Measurements from ENCODE around the gene RAPH1. TPM values are rescaled to one million over a fixed set of nuclear protein-coding genes. Genes with fewer than 3 reads are reported as not detected.

Gene RAPH1
- total and polyA plus RNA-seq, 4 donors, result 7.2 to 62.7 (median 35.1) TPM

- no peaks in the 10 kb centered on the region for H3K27me3 ChIP-seq (ENCODE audit: control insufficient read depth in 3 of 3, insufficient read depth in 3 of 3, low read length in 2 of 3)
- peaks cover 2 to 35% (median 28%) of the 10 kb centered on the region in 4 donors for H3K36me3 ChIP-seq (ENCODE audit: control insufficient read depth in 4 of 4, insufficient read depth in 4 of 4, low read length in 4 of 4)
- TF ChIP-seq, protein P1, sequence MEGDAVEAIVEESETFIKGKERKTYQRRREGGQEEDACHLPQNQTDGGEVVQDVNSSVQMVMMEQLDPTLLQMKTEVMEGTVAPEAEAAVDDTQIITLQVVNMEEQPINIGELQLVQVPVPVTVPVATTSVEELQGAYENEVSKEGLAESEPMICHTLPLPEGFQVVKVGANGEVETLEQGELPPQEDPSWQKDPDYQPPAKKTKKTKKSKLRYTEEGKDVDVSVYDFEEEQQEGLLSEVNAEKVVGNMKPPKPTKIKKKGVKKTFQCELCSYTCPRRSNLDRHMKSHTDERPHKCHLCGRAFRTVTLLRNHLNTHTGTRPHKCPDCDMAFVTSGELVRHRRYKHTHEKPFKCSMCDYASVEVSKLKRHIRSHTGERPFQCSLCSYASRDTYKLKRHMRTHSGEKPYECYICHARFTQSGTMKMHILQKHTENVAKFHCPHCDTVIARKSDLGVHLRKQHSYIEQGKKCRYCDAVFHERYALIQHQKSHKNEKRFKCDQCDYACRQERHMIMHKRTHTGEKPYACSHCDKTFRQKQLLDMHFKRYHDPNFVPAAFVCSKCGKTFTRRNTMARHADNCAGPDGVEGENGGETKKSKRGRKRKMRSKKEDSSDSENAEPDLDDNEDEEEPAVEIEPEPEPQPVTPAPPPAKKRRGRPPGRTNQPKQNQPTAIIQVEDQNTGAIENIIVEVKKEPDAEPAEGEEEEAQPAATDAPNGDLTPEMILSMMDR (IDR thresholded peaks at IDR 0.05; ENCODE audit: control extremely low read depth, extremely low read depth), result no peak
- H3K4me1 ChIP-seq (ENCODE audit: control insufficient read depth in 5 of 5, insufficient read depth in 5 of 5, low read length in 5 of 5), result peaks cover 0 to 7% (median 0%) of the 10 kb centered on the region in 5 donors
- no peak for ATAC-seq (ENCODE audit: insufficient read depth, low FRiP score)
- H3K9me3 ChIP-seq (ENCODE audit: control insufficient read depth in 4 of 4, insufficient read depth in 3 of 4, low read length in 3 of 4), result no peaks in the 10 kb centered on the region
- no peak for DNase-seq
- H3K9ac ChIP-seq (ENCODE audit: insufficient read depth in 1 of 2, low read length in 2 of 2), result no peak overlapping the region
- H3K4me3 ChIP-seq, result no peak overlapping the region
- no peak overlapping the region for H3K27ac ChIP-seq (ENCODE audit: low read depth in 1 of 2, low read length in 1 of 2)
- 58 to 65% methylated on average over 2 of the region's 2 CpGs for WGBS, 2 donors
These were observed 96.6 kb downstream of the RAPH1 start for GRCh38 chr2:203438528-203438927.

DNA sequence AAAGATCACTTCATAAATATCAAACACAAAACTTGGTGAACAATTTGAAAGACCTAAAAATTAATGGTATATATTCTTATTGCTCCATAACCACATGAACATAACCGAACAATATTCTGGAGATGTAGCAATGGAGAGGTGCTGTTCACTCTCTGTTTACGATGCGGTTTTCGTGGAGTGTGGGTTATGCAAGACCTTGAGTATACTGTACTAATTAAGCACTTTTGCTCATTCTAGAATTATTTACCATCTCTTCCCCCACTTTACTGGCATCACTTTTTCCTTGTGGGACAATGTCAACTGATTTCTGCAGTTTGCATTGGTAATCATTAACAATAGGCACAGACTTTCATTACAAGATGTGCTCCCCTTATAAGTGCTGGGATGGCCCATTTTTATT is 97.6 kb downstream of the RAPH1 start:
- no peak for ATAC-seq (ENCODE audit: insufficient read depth, low FRiP score)
- DNase-seq, result no peak
- Histone ChIP-seq H3K9me3 (ENCODE audit: control insufficient read depth in 4 of 4, insufficient read depth in 3 of 4, low read length in 3 of 4) (no peaks in the 10 kb centered on the region), H3K4me3 (no peak overlapping the region), H3K36me3 (ENCODE audit: control insufficient read depth in 4 of 4, insufficient read depth in 4 of 4, low read length in 4 of 4) (peaks cover 2 to 32% (median 27%) of the 10 kb centered on the region in 4 donors), H3K4me1 (ENCODE audit: control insufficient read depth in 5 of 5, insufficient read depth in 5 of 5, low read length in 5 of 5) (peaks cover 0 to 6% (median 0%) of the 10 kb centered on the region in 5 donors), H3K27me3 (ENCODE audit: control insufficient read depth in 3 of 3, insufficient read depth in 3 of 3, low read length in 2 of 3) (no peaks in the 10 kb centered on the region), H3K9ac (ENCODE audit: insufficient read depth in 1 of 2, low read length in 2 of 2) (no peak overlapping the region), H3K27ac (ENCODE audit: low read depth in 1 of 2, low read length in 1 of 2) (no peak overlapping the region)
- TF ChIP-seq, protein P1 (IDR thresholded peaks at IDR 0.05; ENCODE audit: control extremely low read depth, extremely low read depth), result no peak
- WGBS, 2 donors, result 62 to 67% methylated on average over 4 of the region's 4 CpGs

DNA sequence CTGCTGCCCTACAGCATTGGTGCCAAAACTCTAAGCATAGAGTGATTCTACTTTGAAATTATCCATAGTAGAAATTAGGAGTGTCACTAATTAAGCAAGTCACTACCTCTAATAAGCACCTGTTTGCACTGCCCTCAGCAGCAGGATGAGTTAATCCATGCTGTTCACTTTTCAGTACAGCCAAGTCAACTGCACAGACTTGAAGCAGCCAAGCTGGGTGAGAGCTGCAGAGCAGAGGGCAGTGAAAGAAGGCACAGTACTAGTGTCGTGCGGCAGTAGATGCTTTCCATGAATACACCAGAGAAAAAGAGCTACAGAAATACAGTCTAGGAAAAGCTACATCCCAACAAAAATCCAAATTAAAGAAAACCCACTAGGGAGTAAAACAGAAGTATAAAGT is 98.6 kb downstream of the RAPH1 start:
- Histone ChIP-seq H3K27me3 (ENCODE audit: control insufficient read depth in 3 of 3, insufficient read depth in 3 of 3, low read length in 2 of 3) (no peaks in the 10 kb centered on the region), H3K27ac (ENCODE audit: low read depth in 1 of 2, low read length in 1 of 2) (no peak overlapping the region), H3K9ac (ENCODE audit: insufficient read depth in 1 of 2, low read length in 2 of 2) (no peak overlapping the region), H3K4me3 (no peak overlapping the region), H3K9me3 (ENCODE audit: control insufficient read depth in 4 of 4, insufficient read depth in 3 of 4, low read length in 3 of 4) (no peaks in the 10 kb centered on the region), H3K4me1 (ENCODE audit: control insufficient read depth in 5 of 5, insufficient read depth in 5 of 5, low read length in 5 of 5) (peaks cover 0 to 6% (median 0%) of the 10 kb centered on the region in 5 donors), H3K36me3 (ENCODE audit: control insufficient read depth in 4 of 4, insufficient read depth in 4 of 4, low read length in 4 of 4) (peaks cover 2 to 25% (median 19%) of the 10 kb centered on the region in 4 donors)
- ATAC-seq (ENCODE audit: insufficient read depth, low FRiP score) (no peak), DNase-seq (no peak)
- WGBS, 2 donors, result 80 to 93% methylated on average over 2 of the region's 2 CpGs
- TF ChIP-seq, protein P1 (IDR thresholded peaks at IDR 0.05; ENCODE audit: control extremely low read depth, extremely low read depth), result no peak

GRCh38 chr2:203432811-203433210 is 102.3 kb downstream of the RAPH1 start:
- 63 to 69% methylated on average over 6 of the region's 6 CpGs for WGBS, 2 donors
- Histone ChIP-seq H3K36me3 (ENCODE audit: control insufficient read depth in 4 of 4, insufficient read depth in 4 of 4, low read length in 4 of 4) (peaks cover 3 to 27% (median 8%) of the 10 kb centered on the region in 4 donors), H3K4me3 (no peak overlapping the region), H3K27me3 (ENCODE audit: control insufficient read depth in 3 of 3, insufficient read depth in 3 of 3, low read length in 2 of 3) (no peaks in the 10 kb centered on the region), H3K4me1 (ENCODE audit: control insufficient read depth in 5 of 5, insufficient read depth in 5 of 5, low read length in 5 of 5) (peaks cover 0 to 6% (median 0%) of the 10 kb centered on the region in 5 donors), H3K9ac (ENCODE audit: insufficient read depth in 1 of 2, low read length in 2 of 2) (no peak overlapping the region), H3K27ac (ENCODE audit: low read depth in 1 of 2, low read length in 1 of 2) (no peak overlapping the region), H3K9me3 (ENCODE audit: control insufficient read depth in 4 of 4, insufficient read depth in 3 of 4, low read length in 3 of 4) (no peaks in the 10 kb centered on the region)
- ATAC-seq (ENCODE audit: insufficient read depth, low FRiP score), result no peak
- no peak for DNase-seq
- TF ChIP-seq, protein P1 (IDR thresholded peaks at IDR 0.05; ENCODE audit: control extremely low read depth, extremely low read depth), result no peak
